ENCODE results near the gene MICU2. TPM values are rescaled to one million over a fixed set of nuclear protein-coding genes. Genes with fewer than 3 reads are reported as not detected.

The MICU2 gene
- polyA plus RNA-seq (ENCODE audit: insufficient read length) = 63.7 TPM

- peak; percentile 94 for DNase-seq
Measured at GRCh38 chr13:21603531-21604448, at the start of gene MICU2. Gene MICU2, minus strand, starts transcription at chr13:21604170. Its CDS starts 22 bp downstream, at chr13:21604148.

GRCh38 chr13:21641629-21642028 is 37.7 kb upstream of the MICU2 start:
- DNase-seq = no peak

GRCh38 chr13:21639561-21639960 is 35.6 kb upstream of the MICU2 start:
- no peak for DNase-seq

GRCh38 chr13:21638319-21639282 is 34.6 kb upstream of the MICU2 start:
- peak; percentile 23 for DNase-seq

- DNase-seq = no peak
Measured at GRCh38 chr13:21637296-21637695, 33.3 kb upstream of the MICU2 start.

- no peak for DNase-seq
Measured at GRCh38 chr13:21636656-21637055, 32.7 kb upstream of the MICU2 start.

GRCh38 chr13:21632196-21632595 is 28.2 kb upstream of the MICU2 start:
- no peak for DNase-seq

GRCh38 chr13:21625366-21625765 is 21.4 kb upstream of the MICU2 start:
- DNase-seq = peak; percentile 22

- no peak for DNase-seq
Measured at GRCh38 chr13:21620861-21621260, 16.9 kb upstream of the MICU2 start.

- DNase-seq = no peak
Measured at GRCh38 chr13:21619633-21620220, 15.8 kb upstream of the MICU2 start.

- DNase-seq = no peak
Measured at GRCh38 chr13:21616880-21617279, 12.9 kb upstream of the MICU2 start.

GRCh38 chr13:21616205-21616866 is 12.4 kb upstream of the MICU2 start:
- DNase-seq = no peak

- DNase-seq = no peak
Measured at GRCh38 chr13:21615427-21615826, 11.5 kb upstream of the MICU2 start.

GRCh38 chr13:21613791-21614190 is 9.8 kb upstream of the MICU2 start:
- no peak for DNase-seq

- no peak for DNase-seq
Measured at GRCh38 chr13:21611385-21611784, 7.4 kb upstream of the MICU2 start.

- DNase-seq = no peak
Measured at GRCh38 chr13:21610687-21611086, 6.7 kb upstream of the MICU2 start.

- DNase-seq = no peak
Measured at GRCh38 chr13:21608961-21609360, 5.0 kb upstream of the MICU2 start.

- DNase-seq = no peak
Measured at GRCh38 chr13:21606796-21607195, 2.8 kb upstream of the MICU2 start.

- DNase-seq = no peak
Measured at GRCh38 chr13:21606251-21606650, 2.3 kb upstream of the MICU2 start.

- no peak for DNase-seq
Measured at GRCh38 chr13:21596722-21597121, 7.2 kb downstream of the MICU2 start.

GRCh38 chr13:21595546-21595822 is 8.5 kb downstream of the MICU2 start:
- no peak for DNase-seq

Measured in hindlimb muscle (tissue), 1 donor.